WERI-Rb-1 (cell line): ENCODE measurements around the gene TMEM253.

Experiments
- DNase-seq: peaks from one replicate; pipeline ENCODE4 v3.0.0-alpha.2; 2020
- H3K27ac ChIP-seq: fragments of 250-450 bp; sonication (Bioruptor Pico); 2 replicates; pipeline ENCODE4 v1.5.1; 2020; ENCODE audit warnings: mild to moderate bottlenecking, moderate library complexity
- H3K27me3 ChIP-seq: fragments of 250-450 bp; sonication (Bioruptor Pico); 2 replicates; pipeline ENCODE4 v1.5.1; 2021; ENCODE audit warnings: mild to moderate bottlenecking, low read depth, moderate library complexity; ENCODE audit not compliant: insufficient read depth, severe bottlenecking
- H3K36me3 ChIP-seq: fragments of 250-450 bp; sonication (Bioruptor Pico); 2 replicates; pipeline ENCODE4 v1.5.1; 2020; ENCODE audit warnings: mild to moderate bottlenecking, moderate library complexity
- H3K4me3 ChIP-seq: 2 replicates; pipeline ENCODE4 v1.5.1; 2011; ENCODE audit warnings: low read depth, mild to moderate bottlenecking, control low read depth, low read length
- H3K9me3 ChIP-seq: fragments of 250-450 bp; sonication (Bioruptor Pico); 2 replicates; pipeline ENCODE4 v1.5.1; 2021; ENCODE audit warnings: mild to moderate bottlenecking, moderate library complexity; ENCODE audit not compliant: severe bottlenecking
- CTCF ChIP-seq: IDR thresholded peaks from 2 replicates; pipeline ENCODE4 v1.5.1; 2011; ENCODE audit warnings: low read depth, mild to moderate bottlenecking, control low read depth, inconsistent platforms, low read length

Gene TMEM253

GRCh38 chr14:21113369-21113768 lies 12.5 kb downstream of the TMEM253 start:
- no peak for TF ChIP-seq CTCF
- H3K27me3 ChIP-seq, result no peaks in the 10 kb centered on the region
- no peaks in the 10 kb centered on the region for H3K9me3 ChIP-seq
- H3K27ac ChIP-seq, result no peak overlapping the region
- no peaks in the 10 kb centered on the region for H3K36me3 ChIP-seq
- H3K4me3 ChIP-seq, result no peak overlapping the region
- no peak for DNase-seq

GRCh38 chr14:21118933-21119332 lies 18.1 kb downstream of the TMEM253 start:
- H3K4me3 ChIP-seq, result no peak overlapping the region
- TF ChIP-seq CTCF, result no peak
- DNase-seq, result no peak
- H3K27me3 ChIP-seq, result no peaks in the 10 kb centered on the region
- no peaks in the 10 kb centered on the region for H3K36me3 ChIP-seq
- H3K9me3 ChIP-seq, result no peaks in the 10 kb centered on the region
- no peak overlapping the region for H3K27ac ChIP-seq

GRCh38 chr14:21120686-21121085 lies 19.8 kb downstream of the TMEM253 start:
- no peak for TF ChIP-seq CTCF
- no peak for DNase-seq
- no peak overlapping the region for H3K4me3 ChIP-seq
- H3K36me3 ChIP-seq, result no peaks in the 10 kb centered on the region
- no peaks in the 10 kb centered on the region for H3K27me3 ChIP-seq
- H3K9me3 ChIP-seq, result no peaks in the 10 kb centered on the region
- H3K27ac ChIP-seq, result no peak overlapping the region

- no peaks in the 10 kb centered on the region for H3K9me3 ChIP-seq
- H3K4me3 ChIP-seq, result no peak overlapping the region
- H3K27me3 ChIP-seq, result no peaks in the 10 kb centered on the region
- no peaks in the 10 kb centered on the region for H3K36me3 ChIP-seq
- no peak for DNase-seq
- H3K27ac ChIP-seq, result no peak overlapping the region
- no peak for TF ChIP-seq CTCF
These were observed 20.3 kb downstream of the TMEM253 start for GRCh38 chr14:21121122-21121521.

- H3K9me3 ChIP-seq, result no peaks in the 10 kb centered on the region
- no peak overlapping the region for H3K27ac ChIP-seq
- TF ChIP-seq CTCF, result no peak
- no peak overlapping the region for H3K4me3 ChIP-seq
- peaks cover 6% of the 10 kb centered on the region for H3K27me3 ChIP-seq
- H3K36me3 ChIP-seq, result no peaks in the 10 kb centered on the region
- no peak for DNase-seq
These were observed 22.6 kb downstream of the TMEM253 start for GRCh38 chr14:21123429-21123828.

- Histone ChIP-seq H3K9me3 (no peaks in the 10 kb centered on the region), H3K27me3 (no peaks in the 10 kb centered on the region), H3K4me3 (no peak overlapping the region), H3K27ac (no peak overlapping the region), H3K36me3 (no peaks in the 10 kb centered on the region)
- no peak for DNase-seq
- no peak for TF ChIP-seq CTCF
These were observed 33.0 kb downstream of the TMEM253 start for GRCh38 chr14:21133901-21134300.
